Fibroblast of lung (primary cell): Measurements from ENCODE around the gene PRMT5.

Experiments
- EZH2 ChIP-seq: IDR thresholded peaks from 2 replicates; pipeline ENCODE4 v1.5.1; 2012; ENCODE audit warnings: low read length, control low read depth, mild to moderate bottlenecking; ENCODE audit errors: missing control alignments
- TF ChIP-seq, protein P1 (sequence below), 2 donors: IDR thresholded peaks in 1 of 2; conservative IDR thresholded peaks in 1 of 2; 1 replicate in 1 of 2; 2 replicates in 1 of 2; pipeline ENCODE4 v1.5.1; 2011 to 2012; ENCODE audit warnings: low read length in 2 of 2, control low read depth in 1 of 2, inconsistent platforms in 1 of 2, low read depth in 1 of 2, mild to moderate bottlenecking in 1 of 2

- TF ChIP-seq, protein P1, sequence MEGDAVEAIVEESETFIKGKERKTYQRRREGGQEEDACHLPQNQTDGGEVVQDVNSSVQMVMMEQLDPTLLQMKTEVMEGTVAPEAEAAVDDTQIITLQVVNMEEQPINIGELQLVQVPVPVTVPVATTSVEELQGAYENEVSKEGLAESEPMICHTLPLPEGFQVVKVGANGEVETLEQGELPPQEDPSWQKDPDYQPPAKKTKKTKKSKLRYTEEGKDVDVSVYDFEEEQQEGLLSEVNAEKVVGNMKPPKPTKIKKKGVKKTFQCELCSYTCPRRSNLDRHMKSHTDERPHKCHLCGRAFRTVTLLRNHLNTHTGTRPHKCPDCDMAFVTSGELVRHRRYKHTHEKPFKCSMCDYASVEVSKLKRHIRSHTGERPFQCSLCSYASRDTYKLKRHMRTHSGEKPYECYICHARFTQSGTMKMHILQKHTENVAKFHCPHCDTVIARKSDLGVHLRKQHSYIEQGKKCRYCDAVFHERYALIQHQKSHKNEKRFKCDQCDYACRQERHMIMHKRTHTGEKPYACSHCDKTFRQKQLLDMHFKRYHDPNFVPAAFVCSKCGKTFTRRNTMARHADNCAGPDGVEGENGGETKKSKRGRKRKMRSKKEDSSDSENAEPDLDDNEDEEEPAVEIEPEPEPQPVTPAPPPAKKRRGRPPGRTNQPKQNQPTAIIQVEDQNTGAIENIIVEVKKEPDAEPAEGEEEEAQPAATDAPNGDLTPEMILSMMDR (conservative IDR thresholded peaks at IDR 0.05 in 1 of 2, IDR thresholded peaks at IDR 0.05 in 1 of 2; ENCODE audit: low read depth in 1 of 2, low read length in 2 of 2): no peak
- no peak for TF ChIP-seq EZH2
Observed at GRCh38 chr14:22887990-22888378, 41.2 kb downstream of the PRMT5 start.
